Uterus (tissue), 2 donors: ENCODE measurements around the gene SYNPO.

Experiments
- POLR2A ChIP-seq, 2 donors: fragments of 450-650 bp; IDR thresholded peaks; one replicate each; pipeline ENCODE4 v1.6.1; 2016; ENCODE audit warnings: antibody characterized with exemption in 2 of 2, mild to moderate bottlenecking in 1 of 2, moderate library complexity in 1 of 2
- TF ChIP-seq, protein P1 (sequence below), 4 experiments: fragments of 200-600 bp in 2 of 4; fragments of 450-650 bp in 2 of 4; sonication (generic) in 2 of 4; IDR thresholded peaks; one replicate each; pipeline ENCODE4 v1.5.1; 2016 to 2019; ENCODE audit warnings: antibody characterized with exemption in 4 of 4, mild to moderate bottlenecking in 2 of 4, moderate library complexity in 1 of 4

DNA sequence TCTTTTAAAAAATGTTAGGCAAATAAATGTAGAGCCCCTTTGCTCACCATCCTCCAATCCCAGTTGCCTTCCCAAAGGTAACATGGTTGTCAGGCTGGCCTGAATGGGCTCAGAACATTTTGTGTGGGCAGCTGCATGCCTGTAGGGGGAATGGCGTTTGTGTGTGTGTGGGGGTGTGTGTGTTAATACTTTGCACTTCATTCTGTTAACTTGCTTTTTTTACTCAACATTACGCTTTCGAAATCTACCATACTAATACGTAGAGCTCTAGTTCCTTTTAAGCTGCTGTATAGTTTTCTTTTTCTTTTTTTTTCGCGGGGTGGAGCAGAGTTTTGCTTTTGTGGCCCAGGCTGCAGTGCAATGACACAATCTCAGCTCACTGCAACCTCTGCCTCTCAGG lies 34.6 kb downstream of the SYNPO start:
- TF ChIP-seq, protein P1, sequence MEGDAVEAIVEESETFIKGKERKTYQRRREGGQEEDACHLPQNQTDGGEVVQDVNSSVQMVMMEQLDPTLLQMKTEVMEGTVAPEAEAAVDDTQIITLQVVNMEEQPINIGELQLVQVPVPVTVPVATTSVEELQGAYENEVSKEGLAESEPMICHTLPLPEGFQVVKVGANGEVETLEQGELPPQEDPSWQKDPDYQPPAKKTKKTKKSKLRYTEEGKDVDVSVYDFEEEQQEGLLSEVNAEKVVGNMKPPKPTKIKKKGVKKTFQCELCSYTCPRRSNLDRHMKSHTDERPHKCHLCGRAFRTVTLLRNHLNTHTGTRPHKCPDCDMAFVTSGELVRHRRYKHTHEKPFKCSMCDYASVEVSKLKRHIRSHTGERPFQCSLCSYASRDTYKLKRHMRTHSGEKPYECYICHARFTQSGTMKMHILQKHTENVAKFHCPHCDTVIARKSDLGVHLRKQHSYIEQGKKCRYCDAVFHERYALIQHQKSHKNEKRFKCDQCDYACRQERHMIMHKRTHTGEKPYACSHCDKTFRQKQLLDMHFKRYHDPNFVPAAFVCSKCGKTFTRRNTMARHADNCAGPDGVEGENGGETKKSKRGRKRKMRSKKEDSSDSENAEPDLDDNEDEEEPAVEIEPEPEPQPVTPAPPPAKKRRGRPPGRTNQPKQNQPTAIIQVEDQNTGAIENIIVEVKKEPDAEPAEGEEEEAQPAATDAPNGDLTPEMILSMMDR (IDR thresholded peaks at IDR 0.05): no peak
- TF ChIP-seq POLR2A (IDR thresholded peaks at IDR 0.05): no peak
